HK-2 (cell line): ENCODE data around the gene SHQ1.

Experiments
- DNase-seq: peaks from one replicate; pipeline ENCODE4 v3.0.0-alpha.2; 2018; ENCODE audit not compliant: unreplicated experiment

SHQ1 gene

DNA sequence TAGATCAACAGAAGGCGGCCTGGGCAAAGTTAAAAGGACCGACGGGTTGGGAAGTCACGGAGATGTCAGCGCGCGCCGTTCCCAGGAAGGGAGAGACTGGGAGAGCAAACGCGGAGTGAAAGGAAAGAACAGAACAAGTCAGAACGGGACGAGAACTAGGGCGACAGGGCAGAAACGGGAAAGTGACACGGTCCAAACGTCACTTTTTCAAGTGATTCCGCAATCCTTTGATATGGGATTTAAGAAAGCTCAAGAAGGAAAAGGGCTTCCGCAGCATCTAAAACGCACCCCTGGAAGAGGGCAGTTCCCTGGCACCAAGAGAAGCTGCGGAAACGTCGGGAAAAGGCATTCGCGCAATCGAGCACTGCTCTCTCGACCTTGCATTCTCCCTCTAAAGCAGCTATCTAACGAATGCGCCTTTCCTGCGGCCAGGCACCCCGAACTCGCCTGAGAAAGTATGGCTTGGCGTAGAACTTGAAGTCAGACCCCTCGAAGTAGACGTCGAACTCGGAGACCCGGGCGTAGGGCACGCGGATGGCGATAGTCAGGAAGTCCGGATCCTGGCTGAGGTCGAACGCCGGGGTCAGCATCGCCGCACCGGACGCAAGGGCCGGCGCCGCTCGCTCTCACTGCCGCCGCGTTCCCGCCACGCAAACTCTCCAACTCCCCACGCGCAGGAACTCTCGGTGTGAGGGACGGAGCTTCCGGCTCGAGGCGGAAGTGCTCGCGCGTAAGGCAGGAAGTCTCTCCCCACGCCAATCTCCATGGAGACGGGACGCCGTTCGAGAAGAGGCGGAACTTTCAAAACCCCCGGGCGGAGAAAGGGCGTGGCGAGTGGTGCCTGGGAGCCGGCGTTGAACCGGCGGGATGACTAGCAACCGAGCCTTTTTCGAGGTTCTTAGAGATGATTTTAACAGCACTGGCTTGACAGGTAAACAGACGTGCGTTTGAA, at the start of gene SHQ1:
Gene SHQ1, minus strand, starts transcription at position 695 of the 952 bp plus-strand sequence. Its CDS starts 105 bp downstream, at position 590.
- DNase-seq, result peak; percentile 88

DNA sequence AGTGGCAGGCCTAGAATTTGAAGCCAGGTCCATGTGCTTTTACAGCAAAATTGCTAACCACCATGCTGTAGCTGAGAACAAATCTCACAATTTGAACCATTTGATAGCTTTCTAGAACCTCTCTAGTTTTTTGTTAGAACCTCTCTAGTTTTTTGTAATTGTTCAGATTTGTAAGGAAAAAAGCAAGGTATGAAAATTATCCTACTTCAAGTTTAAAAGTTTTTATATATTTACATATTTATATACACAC, 49.4 kb upstream of the SHQ1 start:
- no peak for DNase-seq

DNA sequence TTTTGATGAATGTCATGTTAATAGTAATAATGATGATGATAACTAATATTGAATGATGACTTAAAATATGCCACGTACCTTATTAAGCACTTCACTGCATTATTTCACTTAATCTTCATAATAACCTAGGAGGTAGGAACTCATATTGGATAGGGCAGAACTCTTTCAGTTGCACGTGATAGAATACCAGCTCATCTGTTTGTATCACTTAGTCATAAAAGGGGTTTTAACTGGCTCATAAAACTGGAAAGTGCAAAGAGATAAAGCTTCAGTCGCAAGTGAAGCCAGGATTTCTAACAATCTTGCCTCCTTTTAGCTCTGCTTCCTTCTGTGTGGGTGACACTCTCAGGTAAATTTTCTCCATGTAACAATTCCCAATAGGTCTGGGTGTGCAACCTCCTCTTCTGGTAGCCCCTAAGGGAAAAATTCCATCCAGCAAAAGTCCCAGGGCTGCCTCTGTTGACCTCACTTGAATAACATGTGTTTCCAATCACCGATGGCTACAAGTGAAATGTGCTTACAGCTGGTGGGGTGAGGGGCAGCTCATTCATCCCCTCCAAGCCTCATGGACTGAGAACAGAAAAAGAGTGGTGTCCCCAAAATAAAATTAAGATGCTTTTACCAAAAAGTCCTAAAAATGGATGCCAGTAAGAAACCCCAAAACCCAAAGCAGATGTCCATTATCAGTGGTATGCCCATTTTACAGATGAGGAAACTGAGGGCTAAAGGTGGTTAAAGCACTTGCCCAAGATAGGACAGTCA, 48.9 kb upstream of the SHQ1 start:
- no peak for DNase-seq

DNA sequence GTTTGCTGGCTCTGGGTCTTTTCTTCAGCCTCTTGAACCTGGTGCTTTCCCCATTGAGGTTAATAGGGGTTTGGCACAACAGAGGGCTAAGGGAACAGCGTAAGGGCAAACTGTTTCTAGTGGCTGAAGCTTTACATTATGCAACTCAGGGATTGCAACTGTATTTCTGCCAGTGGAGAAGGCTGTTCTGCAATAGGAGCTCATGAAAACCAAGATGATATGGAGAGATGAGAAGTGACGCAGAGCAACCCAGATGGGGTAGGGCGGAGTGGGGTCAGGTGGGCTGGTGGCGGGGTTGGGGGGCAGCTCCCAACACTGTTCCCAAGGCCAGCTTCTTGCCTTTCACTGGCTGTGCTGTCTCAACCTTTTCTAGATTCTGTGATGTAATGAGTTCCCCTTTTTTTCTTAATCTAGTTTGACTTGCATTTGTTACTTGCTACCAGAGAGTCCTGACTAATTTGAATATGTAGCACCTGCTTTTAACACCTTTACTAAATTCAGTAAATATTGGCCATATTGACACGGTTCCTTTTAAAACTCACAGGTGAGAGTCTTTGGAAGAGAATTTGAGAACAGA, 46.8 kb upstream of the SHQ1 start:
- DNase-seq, result no peak

DNA sequence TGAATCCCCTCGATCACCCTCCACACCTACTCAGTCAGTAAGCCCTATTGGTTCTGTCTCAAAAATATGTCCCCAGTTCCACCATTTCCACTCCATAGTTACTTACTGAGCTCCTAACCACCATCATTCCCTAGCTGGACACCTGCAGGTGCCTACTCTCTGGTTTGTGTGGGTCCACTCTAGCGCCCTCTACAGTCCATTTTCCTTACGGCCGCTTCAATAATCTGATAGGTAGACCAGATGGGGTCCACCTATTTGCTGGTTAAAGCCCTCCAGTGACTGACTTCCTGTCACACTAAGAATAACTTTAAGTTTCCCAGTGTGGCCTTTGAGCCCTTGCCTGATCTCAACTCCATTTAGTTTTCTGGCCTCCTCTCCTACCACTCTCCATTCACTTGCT, 44.6 kb upstream of the SHQ1 start:
- no peak for DNase-seq

DNA sequence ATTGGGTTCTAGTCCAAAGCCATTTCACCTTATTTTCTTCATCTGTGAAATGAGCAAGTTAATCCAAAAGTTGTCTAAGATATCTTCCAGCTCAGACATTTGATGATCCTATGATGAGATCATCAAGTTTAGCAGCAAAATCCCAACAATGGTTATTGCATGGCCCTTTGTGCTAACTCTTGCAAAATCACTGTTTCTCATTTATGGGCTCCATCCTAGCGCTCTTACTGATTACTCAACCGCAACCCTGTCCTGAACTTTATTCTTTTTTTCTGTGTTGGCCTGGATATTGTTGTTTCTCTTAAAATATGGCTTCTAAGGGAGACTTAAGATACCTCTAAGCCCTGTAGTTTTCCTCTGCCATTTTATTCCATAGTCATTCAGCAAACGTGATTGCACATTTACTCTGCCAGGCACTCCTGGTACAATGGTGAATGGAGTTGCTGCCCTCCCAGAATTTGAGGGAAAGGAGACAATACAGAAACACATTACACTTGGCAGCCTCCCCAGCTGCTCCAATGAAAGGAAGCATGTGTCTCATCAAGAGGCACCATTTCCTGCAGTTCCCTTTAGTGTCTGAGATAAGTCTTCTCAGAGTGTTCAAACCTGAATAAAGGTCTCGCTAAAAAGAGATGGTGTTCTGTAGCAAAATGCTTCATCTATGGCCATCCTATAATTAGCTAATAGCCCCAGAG, 44.0 kb upstream of the SHQ1 start:
- DNase-seq, result no peak

DNA sequence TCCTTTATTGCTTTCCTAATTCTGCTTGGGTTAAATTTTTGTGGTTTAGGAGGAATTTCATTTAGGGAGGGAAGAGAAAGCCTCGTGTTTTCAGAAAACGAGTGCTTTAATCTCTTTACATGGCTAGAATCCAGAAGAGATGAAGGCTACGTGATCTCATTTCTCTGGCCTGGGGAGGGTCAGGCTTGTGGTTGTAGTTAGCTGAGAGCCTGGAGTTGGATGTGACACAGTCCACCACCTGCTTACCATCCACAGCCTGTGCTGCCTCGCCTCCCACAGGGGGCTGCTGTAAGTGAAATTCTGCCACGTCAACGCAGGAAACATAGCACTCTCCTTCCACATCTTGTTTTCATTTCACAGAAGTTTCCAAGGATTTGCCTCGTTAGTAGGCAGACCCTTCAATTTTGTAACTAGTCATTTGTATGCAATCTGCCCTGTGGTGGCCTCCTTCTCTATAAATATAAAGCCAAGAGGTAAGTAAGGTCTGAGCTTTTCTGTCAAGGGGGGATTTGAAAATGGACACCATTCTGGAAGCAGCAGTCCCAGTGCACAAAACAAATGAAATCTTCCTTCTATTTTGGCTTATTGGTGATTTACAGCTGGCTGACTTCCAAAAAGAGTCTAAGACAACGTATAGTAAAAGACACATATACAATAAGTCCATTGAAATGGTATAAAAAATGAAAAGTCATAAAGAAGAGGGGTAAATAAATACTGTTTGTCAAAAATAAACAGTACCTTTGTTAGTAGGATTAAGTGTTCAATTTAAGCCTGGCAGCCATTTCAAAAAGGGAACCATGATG, 43.0 kb upstream of the SHQ1 start:
- DNase-seq, result peak; percentile 42

DNA sequence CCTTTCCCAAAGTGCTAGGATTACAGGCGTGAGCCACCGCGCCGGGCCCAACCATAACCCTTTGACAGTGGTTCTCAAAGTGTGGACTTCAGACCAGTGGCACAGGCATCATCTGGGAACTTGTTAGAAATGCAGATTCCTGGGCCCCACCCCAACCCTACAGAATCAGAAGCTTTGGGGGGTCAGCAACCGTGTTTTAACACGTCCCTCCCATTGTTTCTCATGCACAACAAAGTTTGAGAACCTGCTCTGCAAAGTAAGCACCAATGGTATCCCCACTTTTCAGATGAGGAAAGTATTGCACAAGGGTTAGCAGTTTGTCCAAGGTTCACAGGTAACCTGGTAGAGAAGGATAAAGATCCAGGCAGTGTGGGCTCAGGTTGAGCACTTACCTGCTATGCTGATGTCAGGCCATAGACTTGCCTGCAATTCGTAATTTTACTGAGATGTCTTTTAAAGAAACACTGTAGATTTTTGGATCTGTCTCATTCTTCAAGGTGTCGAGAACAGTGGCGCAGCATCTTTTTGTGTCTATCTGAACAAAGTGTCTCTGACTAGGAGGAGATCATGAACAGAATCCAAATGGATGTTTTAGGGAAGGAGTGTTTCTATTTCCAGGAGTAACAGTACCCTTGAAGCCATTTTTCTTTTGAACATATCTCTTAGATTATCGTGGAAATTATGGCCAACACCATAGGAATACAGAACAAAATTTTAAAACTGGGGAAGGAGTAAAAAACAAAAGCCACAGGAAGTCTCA, 42.1 kb upstream of the SHQ1 start:
- DNase-seq, result no peak

DNA sequence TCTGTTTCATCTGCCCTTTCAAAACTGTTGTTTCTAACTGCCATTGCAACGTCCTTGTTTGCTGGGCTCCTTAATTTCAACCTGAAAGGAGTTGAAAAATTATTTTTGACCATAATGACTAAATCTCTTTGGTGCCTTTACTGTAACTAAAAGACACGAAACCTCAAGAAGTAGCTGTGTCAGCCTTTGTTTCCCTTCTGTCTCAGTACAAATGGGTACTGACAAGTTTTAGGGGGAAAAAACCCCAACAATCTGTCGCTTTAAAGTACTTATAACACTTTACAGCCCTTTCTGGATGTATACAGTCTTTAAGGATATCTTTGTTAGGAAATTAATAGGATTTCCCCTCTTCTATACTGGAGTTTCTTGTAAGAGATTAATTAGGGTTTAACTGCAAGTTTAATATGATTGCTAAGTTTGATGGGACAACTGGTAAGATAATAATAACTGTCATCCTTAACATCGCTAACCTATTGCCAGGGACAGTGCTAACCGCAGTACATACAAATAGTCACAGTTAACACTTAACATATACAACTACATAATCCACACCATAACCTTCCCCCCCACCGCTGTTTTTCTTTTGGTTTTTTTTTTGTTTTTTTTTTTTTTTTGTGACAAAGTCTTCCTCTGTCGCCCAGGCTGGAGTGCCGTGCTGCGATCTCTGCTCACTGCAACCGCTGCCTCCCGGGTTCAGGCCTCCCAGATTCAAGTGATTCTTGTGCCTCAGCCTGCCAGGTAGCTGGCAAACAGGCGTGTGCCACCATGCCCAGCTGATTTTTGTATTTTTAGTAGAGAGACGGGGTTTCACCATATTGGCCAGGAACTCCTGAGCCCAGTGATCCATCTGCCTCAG, 41.3 kb upstream of the SHQ1 start:
- DNase-seq, result no peak

DNA sequence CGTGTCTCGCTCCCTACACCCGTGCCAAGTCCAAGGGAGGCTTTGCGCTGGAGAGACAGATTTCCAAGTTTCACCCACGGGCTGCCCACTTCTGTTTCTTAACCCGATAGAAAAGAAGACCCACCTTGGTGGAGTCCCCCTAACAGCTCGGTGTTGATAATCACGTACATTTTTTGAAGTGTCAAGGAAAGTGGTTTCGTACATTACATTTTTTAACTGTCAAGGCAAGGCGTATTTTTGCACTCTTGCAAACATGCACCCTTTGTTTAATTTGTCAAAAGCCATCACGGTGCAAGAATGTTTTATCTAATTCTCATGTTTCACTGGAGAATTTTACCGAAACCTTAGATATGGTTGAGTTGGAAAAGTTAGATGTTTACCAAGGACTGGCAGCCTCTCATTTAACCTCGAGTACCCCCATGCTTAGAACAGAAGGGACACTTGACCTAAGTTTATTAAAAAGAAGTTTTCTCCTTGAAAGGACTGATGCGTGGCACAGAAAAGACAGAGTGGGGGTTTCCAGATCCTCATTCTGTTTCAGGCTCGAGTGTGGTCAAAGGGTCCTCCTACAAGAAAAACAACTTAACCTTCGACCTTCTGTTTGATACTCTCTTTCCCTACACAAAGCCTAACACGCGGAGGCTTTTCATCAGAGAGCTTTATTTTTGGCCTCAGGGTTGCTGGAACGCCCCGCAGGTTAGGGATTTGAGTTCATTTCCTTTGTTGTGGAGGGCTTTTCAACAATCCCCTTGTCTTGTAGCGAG, 40.5 kb upstream of the SHQ1 start:
- DNase-seq, result no peak

DNA sequence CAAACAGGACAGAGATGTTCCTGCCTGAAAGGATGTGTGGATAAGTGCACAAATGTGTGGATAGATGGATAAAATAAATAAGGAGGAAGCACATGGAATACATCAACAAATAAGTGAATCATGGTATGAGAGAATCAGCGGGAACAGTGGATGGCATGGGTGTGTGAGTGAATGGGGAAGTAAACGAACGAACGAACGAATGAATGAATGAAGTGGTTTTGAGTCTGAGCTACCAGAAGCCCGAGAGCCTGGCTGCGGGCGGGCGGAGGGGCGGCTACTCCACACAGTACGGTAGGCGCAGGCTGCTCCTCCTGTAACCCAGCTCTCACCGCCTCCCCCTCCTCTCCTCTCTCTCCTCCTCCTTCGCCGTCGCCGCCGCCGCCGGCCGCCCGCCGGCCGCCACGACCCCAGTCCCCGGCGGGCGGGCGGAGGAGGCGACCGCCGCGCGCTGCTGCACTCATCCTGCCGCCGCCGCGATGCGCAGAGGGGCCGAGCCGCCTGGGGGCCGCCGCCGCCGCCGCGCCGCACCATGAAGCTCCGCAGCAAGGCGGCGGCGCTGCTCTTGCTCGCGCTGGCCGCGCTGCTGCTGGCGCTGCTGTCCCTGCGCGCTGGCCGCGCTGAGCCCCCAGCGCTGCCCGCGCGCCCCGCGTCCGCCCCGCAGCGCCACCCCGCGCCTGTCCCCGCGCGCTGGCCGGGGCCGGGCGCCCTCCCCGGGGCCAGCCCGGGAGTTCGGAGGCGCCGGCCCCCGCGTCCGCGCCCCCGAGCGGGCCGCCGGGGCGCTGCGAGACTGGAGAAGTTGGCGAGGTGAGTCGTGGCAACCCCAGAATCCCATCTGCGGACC, 39.7 kb upstream of the SHQ1 start, which contains the start of gene GXYLT2:
Gene GXYLT2, plus strand, starts transcription at position 342 of the 841 bp plus-strand sequence. Its CDS starts 188 bp downstream, at position 530.
- peak; percentile 50 for DNase-seq

DNA sequence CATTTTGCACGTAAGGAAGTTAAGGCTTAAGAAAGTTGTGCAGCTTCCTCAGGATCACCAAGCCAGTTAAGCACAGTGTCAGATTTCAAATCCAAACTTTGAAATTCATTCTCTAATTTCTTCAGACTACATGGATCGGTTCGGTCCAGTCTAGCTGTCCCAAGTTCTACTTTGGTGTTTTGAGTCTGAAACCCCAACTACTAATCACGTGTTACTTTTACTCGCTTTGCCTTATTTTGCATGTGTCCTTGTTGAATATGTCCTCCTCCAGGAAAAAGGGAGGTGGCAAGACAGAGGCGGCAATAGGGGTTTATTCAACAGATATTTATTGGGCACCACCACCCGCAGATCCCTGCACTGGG, 39.1 kb upstream of the SHQ1 start:
- no peak for DNase-seq

DNA sequence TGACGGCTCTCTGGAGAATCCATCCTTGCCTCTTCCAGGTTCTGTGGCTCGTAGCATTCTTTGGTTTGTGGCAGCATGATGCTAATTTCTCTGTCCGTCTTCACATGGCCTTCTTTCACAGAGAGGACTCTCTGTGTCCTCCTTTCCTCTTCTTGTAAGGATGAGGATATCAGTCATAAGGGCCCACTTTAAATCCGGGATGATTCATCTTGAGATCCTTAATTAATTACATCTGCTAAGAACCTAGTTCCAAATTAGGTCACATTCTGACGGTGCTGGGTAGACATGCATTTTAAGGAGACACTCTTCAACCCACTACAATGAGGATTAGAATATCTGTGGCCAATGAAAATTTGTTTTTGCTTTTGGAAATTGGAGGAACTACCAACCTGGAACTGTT, 23.9 kb upstream of the SHQ1 start:
- DNase-seq, result no peak

DNA sequence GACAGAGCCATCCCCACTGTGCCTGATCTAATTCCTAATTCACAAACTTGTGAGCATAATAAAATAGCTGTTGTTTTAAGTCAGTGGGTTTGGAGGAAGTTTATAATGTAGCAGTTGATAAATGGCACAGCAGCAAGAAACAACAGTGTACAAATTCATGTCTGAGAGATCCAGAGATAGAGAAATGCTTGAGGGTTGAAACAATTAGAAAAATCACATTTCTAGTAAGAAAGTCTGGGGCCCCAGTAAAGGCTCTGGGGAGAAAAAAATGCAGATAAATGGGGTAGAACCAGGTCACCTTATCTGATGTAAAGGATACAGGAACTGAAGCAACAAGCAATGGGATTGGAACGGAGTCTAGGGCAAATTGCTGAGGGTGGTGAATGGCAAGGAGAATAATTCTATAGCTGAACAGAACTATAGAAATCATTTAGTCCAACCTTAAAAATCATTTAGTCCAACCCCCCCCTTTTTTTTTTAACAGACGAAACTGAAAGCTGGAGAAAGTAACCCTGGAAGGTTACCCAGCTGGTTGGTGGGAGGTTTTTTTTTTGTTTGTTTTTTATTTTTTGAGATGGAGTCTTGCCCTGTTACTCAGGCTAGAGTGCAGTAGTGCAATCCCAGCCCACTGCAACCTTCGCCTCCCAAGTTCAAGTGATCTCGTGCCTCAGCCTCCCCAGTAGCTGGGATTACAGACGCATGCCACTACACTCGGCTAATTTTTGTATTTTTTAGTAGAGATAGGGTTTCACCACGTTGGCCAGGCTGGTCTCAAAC, 14.3 kb upstream of the SHQ1 start:
- DNase-seq, result no peak

DNA sequence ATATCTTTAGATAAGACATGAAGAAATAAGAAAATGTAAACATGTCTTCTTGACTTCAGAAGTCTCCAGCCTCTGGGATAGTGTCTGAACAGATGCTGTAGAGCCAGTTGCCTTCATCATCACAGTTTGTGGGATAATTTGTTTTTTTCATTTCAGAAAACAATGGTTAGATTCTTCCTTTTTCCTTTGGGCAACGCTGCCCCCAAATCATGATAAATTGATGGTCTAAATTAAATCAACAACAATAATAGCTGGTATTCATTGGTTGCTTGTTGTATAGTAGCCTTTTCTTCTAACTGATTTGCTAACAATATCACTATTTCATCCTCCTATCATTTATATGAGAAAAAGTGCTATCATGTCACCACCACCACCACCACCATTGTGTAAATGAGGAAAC, 12.6 kb upstream of the SHQ1 start:
- no peak for DNase-seq

DNA sequence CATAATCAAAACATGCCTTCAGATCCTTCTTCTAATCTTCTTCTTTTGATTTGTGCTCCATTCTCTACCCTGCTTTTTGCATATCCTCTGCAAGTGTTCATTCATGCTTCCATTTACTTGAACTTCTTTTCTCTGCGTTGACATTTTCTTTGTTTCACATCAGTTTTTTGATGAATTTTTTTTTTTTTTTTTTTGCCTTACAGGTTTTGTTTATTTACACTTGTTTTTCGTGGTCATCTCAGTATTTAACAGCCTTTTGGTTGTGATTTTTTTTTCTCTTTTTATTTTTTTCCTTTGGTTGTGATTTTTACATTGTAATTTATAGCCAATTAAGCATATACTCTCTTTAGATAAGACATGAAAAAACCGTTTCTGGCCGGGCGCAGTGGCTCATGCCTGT, 11.8 kb upstream of the SHQ1 start:
- no peak for DNase-seq

DNA sequence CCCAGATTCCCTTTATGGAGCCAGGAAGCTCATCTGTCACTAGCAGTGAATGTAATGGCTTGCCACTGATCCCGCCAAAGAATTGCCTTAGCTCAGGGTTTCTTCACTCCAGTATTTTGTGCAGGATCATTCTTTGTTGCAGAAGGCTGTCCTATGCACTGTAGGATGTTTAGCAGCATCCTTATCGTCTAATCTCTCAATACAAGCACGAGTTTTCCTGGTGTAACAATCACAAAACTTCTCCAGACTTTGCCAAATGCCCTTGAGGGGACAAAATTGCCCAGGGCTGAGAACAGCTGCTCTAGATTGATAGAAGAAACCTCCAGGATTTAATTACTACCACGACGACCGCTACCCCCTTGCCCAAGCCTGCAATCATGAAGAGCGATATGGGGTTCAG, 6.8 kb upstream of the SHQ1 start:
- DNase-seq, result no peak
